SK-N-SH treated with all-trans-retinoic acid at 6 μM for 48 hours (cell line): Measurements from ENCODE around the gene CST9L.

Source experiments
- ARNTL ChIP-seq: fragments of 450-650 bp; formaldehyde crosslinking; IDR thresholded peaks from 2 replicates; pipeline ENCODE4 v1.5.0; 2020; ENCODE audit warnings: low read depth, mild to moderate bottlenecking, moderate library complexity, borderline replicate concordance
- CSDC2 ChIP-seq: fragments of 250-450 bp; sonication (Bioruptor Pico); IDR thresholded peaks from 2 replicates; pipeline ENCODE4 v1.5.0; 2020; ENCODE audit warnings: mild to moderate bottlenecking, moderate library complexity
- ISL1 ChIP-seq: fragments of 250-450 bp; sonication (Bioruptor Pico); IDR thresholded peaks from 2 replicates; pipeline ENCODE4 v2.1.2; 2022; ENCODE audit warnings: mild to moderate bottlenecking, moderate library complexity
- RARB ChIP-seq: fragments of 250-450 bp; sonication (Bioruptor Pico); IDR thresholded peaks from 2 replicates; pipeline ENCODE4 v1.8.0; 2021; ENCODE audit warnings: mild to moderate bottlenecking, moderate library complexity
- SNAI2 ChIP-seq: fragments of 250-450 bp; sonication (Bioruptor Pico); IDR thresholded peaks from 2 replicates; pipeline ENCODE4 v1.5.0; 2020; ENCODE audit warnings: mild to moderate bottlenecking, moderate library complexity
- TCF4 ChIP-seq: fragments of 250-450 bp; sonication (Bioruptor Pico); IDR thresholded peaks from 2 replicates; pipeline ENCODE4 v1.8.0; 2021; ENCODE audit warnings: mild to moderate bottlenecking, moderate library complexity, borderline replicate concordance
- TOX ChIP-seq: fragments of 250-450 bp; sonication (Bioruptor Pico); IDR thresholded peaks from 2 replicates; pipeline ENCODE4 v1.8.0; 2021; ENCODE audit warnings: mild to moderate bottlenecking, moderate library complexity, borderline replicate concordance
- ZFP3 ChIP-seq: fragments of 250-450 bp; sonication (Bioruptor Pico); IDR thresholded peaks from 2 replicates; pipeline ENCODE4 v1.5.0; 2020; ENCODE audit warnings: mild to moderate bottlenecking, moderate library complexity
- ZFP30 ChIP-seq: fragments of 450-650 bp; formaldehyde crosslinking; IDR thresholded peaks from 2 replicates; pipeline ENCODE4 v1.5.0; 2022; ENCODE audit warnings: mild to moderate bottlenecking, moderate library complexity
- TF ChIP-seq, protein P1 (sequence below): fragments of 250-450 bp; sonication (Bioruptor Pico); IDR thresholded peaks from 2 replicates; pipeline ENCODE4 v1.5.1; 2020; ENCODE audit warnings: low read depth, mild to moderate bottlenecking, moderate library complexity
- TF ChIP-seq, protein P2 (sequence below): fragments of 250-450 bp; sonication (Bioruptor Pico); IDR thresholded peaks from 2 replicates; pipeline ENCODE4 v1.8.0; 2020; ENCODE audit warnings: mild to moderate bottlenecking, moderate library complexity, borderline replicate concordance
- TF ChIP-seq, protein P3 (sequence below): fragments of 250-450 bp; sonication (Bioruptor Pico); IDR thresholded peaks from 2 replicates; pipeline ENCODE4 v1.5.1; 2021; ENCODE audit warnings: mild to moderate bottlenecking, moderate library complexity
- TF ChIP-seq, protein P4 (sequence below): fragments of 250-450 bp; sonication (Bioruptor Pico); IDR thresholded peaks from 2 replicates; pipeline ENCODE4 v1.8.0; 2021; ENCODE audit warnings: low read depth, mild to moderate bottlenecking, moderate library complexity, borderline replicate concordance

DNA sequence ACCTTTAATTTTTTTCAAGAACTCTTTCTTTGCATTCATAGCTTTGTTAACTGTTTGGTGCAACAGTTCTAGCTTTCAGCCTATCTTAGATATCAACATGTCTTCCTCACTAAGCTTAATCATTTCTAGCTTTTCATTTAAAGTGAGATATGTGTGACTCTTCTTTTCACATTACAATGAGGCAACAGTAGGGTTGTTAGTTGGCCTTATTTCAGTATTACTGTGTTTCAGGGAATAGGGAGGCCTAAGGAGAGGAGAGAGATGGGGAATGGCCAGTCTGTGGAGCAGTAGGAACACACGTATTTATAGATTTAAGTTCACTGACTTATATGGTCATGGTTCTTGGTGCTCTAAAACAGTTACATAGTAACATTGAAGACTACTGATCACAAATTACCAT is 35.8 kb downstream of the CST9L start:
- no peak for TF ChIP-seq TOX (CRISPR knock-in tag)
- TF ChIP-seq ZFP30 (CRISPR knock-in tag), result no peak
- TF ChIP-seq, protein P1, sequence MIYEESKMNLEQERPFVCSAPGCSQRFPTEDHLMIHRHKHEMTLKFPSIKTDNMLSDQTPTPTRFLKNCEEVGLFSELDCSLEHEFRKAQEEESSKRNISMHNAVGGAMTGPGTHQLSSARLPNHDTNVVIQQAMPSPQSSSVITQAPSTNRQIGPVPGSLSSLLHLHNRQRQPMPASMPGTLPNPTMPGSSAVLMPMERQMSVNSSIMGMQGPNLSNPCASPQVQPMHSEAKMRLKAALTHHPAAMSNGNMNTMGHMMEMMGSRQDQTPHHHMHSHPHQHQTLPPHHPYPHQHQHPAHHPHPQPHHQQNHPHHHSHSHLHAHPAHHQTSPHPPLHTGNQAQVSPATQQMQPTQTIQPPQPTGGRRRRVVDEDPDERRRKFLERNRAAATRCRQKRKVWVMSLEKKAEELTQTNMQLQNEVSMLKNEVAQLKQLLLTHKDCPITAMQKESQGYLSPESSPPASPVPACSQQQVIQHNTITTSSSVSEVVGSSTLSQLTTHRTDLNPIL, result no peak
- TF ChIP-seq SNAI2 (CRISPR knock-in tag), result no peak
- TF ChIP-seq, protein P2, sequence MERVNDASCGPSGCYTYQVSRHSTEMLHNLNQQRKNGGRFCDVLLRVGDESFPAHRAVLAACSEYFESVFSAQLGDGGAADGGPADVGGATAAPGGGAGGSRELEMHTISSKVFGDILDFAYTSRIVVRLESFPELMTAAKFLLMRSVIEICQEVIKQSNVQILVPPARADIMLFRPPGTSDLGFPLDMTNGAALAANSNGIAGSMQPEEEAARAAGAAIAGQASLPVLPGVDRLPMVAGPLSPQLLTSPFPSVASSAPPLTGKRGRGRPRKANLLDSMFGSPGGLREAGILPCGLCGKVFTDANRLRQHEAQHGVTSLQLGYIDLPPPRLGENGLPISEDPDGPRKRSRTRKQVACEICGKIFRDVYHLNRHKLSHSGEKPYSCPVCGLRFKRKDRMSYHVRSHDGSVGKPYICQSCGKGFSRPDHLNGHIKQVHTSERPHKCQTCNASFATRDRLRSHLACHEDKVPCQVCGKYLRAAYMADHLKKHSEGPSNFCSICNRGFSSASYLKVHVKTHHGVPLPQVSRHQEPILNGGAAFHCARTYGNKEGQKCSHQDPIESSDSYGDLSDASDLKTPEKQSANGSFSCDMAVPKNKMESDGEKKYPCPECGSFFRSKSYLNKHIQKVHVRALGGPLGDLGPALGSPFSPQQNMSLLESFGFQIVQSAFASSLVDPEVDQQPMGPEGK (CRISPR knock-in tag), result no peak
- TF ChIP-seq ISL1 (CRISPR knock-in tag), result no peak
- TF ChIP-seq, protein P3, sequence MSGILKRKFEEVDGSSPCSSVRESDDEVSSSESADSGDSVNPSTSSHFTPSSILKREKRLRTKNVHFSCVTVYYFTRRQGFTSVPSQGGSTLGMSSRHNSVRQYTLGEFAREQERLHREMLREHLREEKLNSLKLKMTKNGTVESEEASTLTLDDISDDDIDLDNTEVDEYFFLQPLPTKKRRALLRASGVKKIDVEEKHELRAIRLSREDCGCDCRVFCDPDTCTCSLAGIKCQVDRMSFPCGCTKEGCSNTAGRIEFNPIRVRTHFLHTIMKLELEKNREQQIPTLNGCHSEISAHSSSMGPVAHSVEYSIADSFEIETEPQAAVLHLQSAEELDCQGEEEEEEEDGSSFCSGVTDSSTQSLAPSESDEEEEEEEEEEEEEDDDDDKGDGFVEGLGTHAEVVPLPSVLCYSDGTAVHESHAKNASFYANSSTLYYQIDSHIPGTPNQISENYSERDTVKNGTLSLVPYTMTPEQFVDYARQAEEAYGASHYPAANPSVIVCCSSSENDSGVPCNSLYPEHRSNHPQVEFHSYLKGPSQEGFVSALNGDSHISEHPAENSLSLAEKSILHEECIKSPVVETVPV (CRISPR knock-in tag), result no peak
- TF ChIP-seq ZFP3 (CRISPR knock-in tag), result no peak
- TF ChIP-seq TCF4 (CRISPR knock-in tag), result no peak
- TF ChIP-seq, protein P4, sequence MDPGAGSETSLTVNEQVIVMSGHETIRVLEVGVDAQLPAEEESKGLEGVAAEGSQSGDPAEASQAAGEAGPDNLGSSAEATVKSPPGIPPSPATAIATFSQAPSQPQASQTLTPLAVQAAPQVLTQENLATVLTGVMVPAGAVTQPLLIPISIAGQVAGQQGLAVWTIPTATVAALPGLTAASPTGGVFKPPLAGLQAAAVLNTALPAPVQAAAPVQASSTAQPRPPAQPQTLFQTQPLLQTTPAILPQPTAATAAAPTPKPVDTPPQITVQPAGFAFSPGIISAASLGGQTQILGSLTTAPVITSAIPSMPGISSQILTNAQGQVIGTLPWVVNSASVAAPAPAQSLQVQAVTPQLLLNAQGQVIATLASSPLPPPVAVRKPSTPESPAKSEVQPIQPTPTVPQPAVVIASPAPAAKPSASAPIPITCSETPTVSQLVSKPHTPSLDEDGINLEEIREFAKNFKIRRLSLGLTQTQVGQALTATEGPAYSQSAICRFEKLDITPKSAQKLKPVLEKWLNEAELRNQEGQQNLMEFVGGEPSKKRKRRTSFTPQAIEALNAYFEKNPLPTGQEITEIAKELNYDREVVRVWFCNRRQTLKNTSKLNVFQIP (CRISPR knock-in tag), result no peak
- no peak for TF ChIP-seq RARB
- no peak for TF ChIP-seq CSDC2 (CRISPR knock-in tag)
- TF ChIP-seq ARNTL (CRISPR knock-in tag), result no peak
